ENCODE data around the gene PDCD6IP. TPM values are rescaled to one million over a fixed set of nuclear protein-coding genes. Genes with fewer than 3 reads are reported as not detected.

Gene PDCD6IP
- total and polyA plus RNA-seq, 2 of the 13 experiments (the other 11 are each of a cell fraction or from before 2014, with no cell fraction given) = 62.5 to 85.6 TPM

GRCh38 chr3:33821989-33822388, 23.6 kb downstream of the PDCD6IP start:
- H2AFZ ChIP-seq (ENCODE audit: low read length) = no peak overlapping the region
- 96% methylated on average over 4 of the region's 4 CpGs for WGBS (ENCODE audit: low lambda C conversion rate)
- no peak overlapping the region for H3K9ac ChIP-seq (ENCODE audit: insufficient read depth, low read depth, low read length)
- no peak overlapping the region for H3K4me2 ChIP-seq (ENCODE audit: low read depth, low read length)
- no peaks in the 10 kb centered on the region for H4K20me1 ChIP-seq (ENCODE audit: insufficient read depth, low read length)
- H3K36me3 ChIP-seq (replicated peaks in 1 of 2; ENCODE audit: control insufficient read depth in 1 of 2, insufficient read depth in 2 of 2, low read length in 2 of 2) = peaks cover 4 to 30% of the 10 kb centered on the region in 2 experiments; a peak in 3 of 5 replicates
- FAIRE-seq (no peak), ATAC-seq (no peak), DNase-seq (ENCODE audit: low spot score) (no peak)
- no peaks in the 10 kb centered on the region for H3K27me3 ChIP-seq (ENCODE audit: control insufficient read depth in 1 of 2, insufficient read depth in 2 of 2, low read length in 2 of 2)
- in situ Hi-C loops (cut with HindIII; ENCODE audit: extremely low pct_ligation_motif_present, low pct_unique_long_range_greater_than_20kb) (no loop called here), intact Hi-C loops (cut with micrococcal nuclease; ENCODE audit: unreplicated experiment) (no loop called here)
- H3K27ac ChIP-seq (ENCODE audit: extremely low read length, insufficient read depth, low read length) = no peak overlapping the region
- H3K4me1 ChIP-seq (ENCODE audit: insufficient read depth, low read length) = no peaks in the 10 kb centered on the region
- ChIA-PET CTCF (ENCODE audit: low intra/inter-chr PET ratio, low total read pairs) (no interaction called here), POLR2A (no interaction called here)
- no TSS peak for BruUV-seq (replicated peaks)
- no peaks in the 10 kb centered on the region for H3K9me3 ChIP-seq (ENCODE audit: low read length)
- no peak overlapping the region for H3K4me3 ChIP-seq (replicated peaks in 1 of 3; ENCODE audit: insufficient read depth in 1 of 3, low read depth in 2 of 3, low read length in 3 of 3)
- TF ChIP-seq SOX5 (CRISPR knock-in tag; IDR thresholded peaks at IDR 0.05; ENCODE audit: borderline replicate concordance) = no peak
- peak; percentile 8; the same call in 1 of the 2 replicates for TF ChIP-seq CEBPB (IDR thresholded peaks at IDR 0.05; ENCODE audit: borderline replicate concordance, low read depth, low read length)
- peaks cover 2% of the 10 kb centered on the region for H3K79me2 ChIP-seq (ENCODE audit: insufficient read depth, low read length)

GRCh38 chr3:33823821-33824220, 25.4 kb downstream of the PDCD6IP start:
- Histone ChIP-seq H3K4me2 (ENCODE audit: low read depth, low read length) (no peak overlapping the region), H3K4me3 (replicated peaks in 1 of 3; ENCODE audit: insufficient read depth in 1 of 3, low read depth in 2 of 3, low read length in 3 of 3) (no peak overlapping the region), H3K9ac (ENCODE audit: insufficient read depth, low read depth, low read length) (no peak overlapping the region), H4K20me1 (ENCODE audit: insufficient read depth, low read length) (no peaks in the 10 kb centered on the region), H3K27me3 (ENCODE audit: control insufficient read depth in 1 of 2, insufficient read depth in 2 of 2, low read length in 2 of 2) (no peaks in the 10 kb centered on the region), H3K9me3 (ENCODE audit: low read length) (no peaks in the 10 kb centered on the region), H3K36me3 (replicated peaks in 1 of 2; ENCODE audit: control insufficient read depth in 1 of 2, insufficient read depth in 2 of 2, low read length in 2 of 2) (peaks cover 5 to 48% of the 10 kb centered on the region in 2 experiments; a peak in 3 of 5 replicates), H3K27ac (ENCODE audit: extremely low read length, insufficient read depth, low read length) (no peak overlapping the region), H2AFZ (ENCODE audit: low read length) (no peak overlapping the region), H3K4me1 (ENCODE audit: insufficient read depth, low read length) (no peaks in the 10 kb centered on the region), H3K79me2 (ENCODE audit: insufficient read depth, low read length) (peaks cover 2% of the 10 kb centered on the region)
- no peak for ATAC-seq
- CTCF ChIA-PET (ENCODE audit: low intra/inter-chr PET ratio, low total read pairs) = no interaction called here
- in situ Hi-C loops (cut with HindIII; ENCODE audit: extremely low pct_ligation_motif_present, low pct_unique_long_range_greater_than_20kb) = no loop called here
- no peak for DNase-seq (ENCODE audit: low spot score)
- no CpG with 5 or more reads among the region's 1 CpG for WGBS (ENCODE audit: low lambda C conversion rate)
- intact Hi-C loops (cut with micrococcal nuclease; ENCODE audit: unreplicated experiment) = no loop called here
- FAIRE-seq = no peak
- POLR2A ChIA-PET = no interaction called here
- BruUV-seq (replicated peaks) = no TSS peak
- TF ChIP-seq ZNF3 (CRISPR knock-in tag; IDR thresholded peaks at IDR 0.05) = no peak
- no peak for TF ChIP-seq HNF4G (IDR thresholded peaks at IDR 0.05; ENCODE audit: borderline replicate concordance, low read depth, low read length)
- no peak for TF ChIP-seq HNF4G (CRISPR knock-in tag; IDR thresholded peaks at IDR 0.05; ENCODE audit: borderline replicate concordance, low read depth)
- TF ChIP-seq ZNF710 (CRISPR knock-in tag; IDR thresholded peaks at IDR 0.05; ENCODE audit: borderline replicate concordance) = no peak
- no peak for TF ChIP-seq ZNF883 (CRISPR knock-in tag; IDR thresholded peaks at IDR 0.05; ENCODE audit: not compliant biosample characterization)
- TF ChIP-seq ZNF12 (CRISPR knock-in tag; IDR thresholded peaks at IDR 0.05) = no peak
- TF ChIP-seq RARA (CRISPR knock-in tag; IDR thresholded peaks at IDR 0.05) = no peak
- TF ChIP-seq ZNF790 (CRISPR knock-in tag; IDR thresholded peaks at IDR 0.05; ENCODE audit: borderline replicate concordance) = no peak
- no peak for TF ChIP-seq HNRNPH1 (optimal IDR thresholded peaks at IDR 0.05; ENCODE audit: low read depth, low read length)
- no peak for TF ChIP-seq ZEB1 (IDR thresholded peaks at IDR 0.05; ENCODE audit: insufficient replicate concordance, low read depth)
- no peak for TF ChIP-seq ZNF230 (CRISPR knock-in tag; IDR thresholded peaks at IDR 0.05)
- TF ChIP-seq DNMT1 (CRISPR knock-in tag; IDR thresholded peaks at IDR 0.05) = no peak
- TF ChIP-seq ZNF432 (CRISPR knock-in tag; IDR thresholded peaks at IDR 0.05; ENCODE audit: borderline replicate concordance) = no peak
- no peak for TF ChIP-seq ZBTB49 (CRISPR knock-in tag; IDR thresholded peaks at IDR 0.05; ENCODE audit: borderline replicate concordance)
